GM11168 (cell line): ENCODE data around the gene ULBP1.
"Not testable (repeated sequence)": the region's sequence is repeated elsewhere in the genome, so short reads cannot be mapped to it uniquely, and the experiment has no call there.

Experiments
- in situ Hi-C: fragments of 300-500 bp; cut with MboI; formaldehyde crosslinking; loops from one replicate; pipeline ENCODE4 v1.12.0; 2022; ENCODE audit warnings: low sequenced_read_pairs; ENCODE audit not compliant: unreplicated experiment

The ULBP1 gene, protein sequence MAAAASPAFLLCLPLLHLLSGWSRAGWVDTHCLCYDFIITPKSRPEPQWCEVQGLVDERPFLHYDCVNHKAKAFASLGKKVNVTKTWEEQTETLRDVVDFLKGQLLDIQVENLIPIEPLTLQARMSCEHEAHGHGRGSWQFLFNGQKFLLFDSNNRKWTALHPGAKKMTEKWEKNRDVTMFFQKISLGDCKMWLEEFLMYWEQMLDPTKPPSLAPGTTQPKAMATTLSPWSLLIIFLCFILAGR

DNA sequence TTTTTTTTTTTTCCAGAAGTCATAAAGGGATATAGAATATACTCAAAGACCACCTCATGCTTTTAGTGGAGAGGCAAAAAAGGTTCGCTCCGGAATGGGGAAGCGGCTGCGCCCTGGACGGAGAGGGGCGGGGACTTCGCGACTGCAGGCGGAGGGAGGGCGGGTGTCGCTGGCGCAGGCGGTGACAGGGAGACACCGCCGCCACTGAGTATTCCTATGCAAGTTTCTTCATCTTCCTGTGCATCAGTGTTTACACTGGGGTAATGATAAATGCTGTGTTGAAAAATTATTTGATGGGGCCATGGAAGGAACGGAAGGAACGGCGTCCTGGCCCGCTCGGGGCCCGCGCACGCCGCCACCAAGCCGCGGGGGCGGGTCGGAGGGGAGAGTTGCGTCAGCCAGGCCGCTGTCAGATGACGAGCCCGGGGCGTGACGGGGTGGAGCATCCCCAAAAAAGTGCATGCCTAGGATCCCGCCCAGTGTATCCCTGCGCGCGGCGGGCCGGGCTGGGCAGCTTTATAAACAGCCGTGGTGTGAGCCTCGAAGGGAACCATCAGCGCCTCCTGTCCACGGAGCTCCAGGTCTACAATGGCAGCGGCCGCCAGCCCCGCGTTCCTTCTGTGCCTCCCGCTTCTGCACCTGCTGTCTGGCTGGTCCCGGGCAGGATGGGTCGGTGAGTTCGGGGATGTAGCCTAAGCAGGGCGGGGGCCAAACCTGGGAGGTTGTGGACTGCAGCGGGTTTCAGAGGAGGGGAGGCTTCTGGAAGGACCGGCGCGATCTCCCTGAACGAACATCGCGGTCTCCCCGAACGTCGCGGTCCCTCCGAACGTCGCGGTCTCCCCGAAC lies at the start of gene ULBP1:
Gene ULBP1, plus strand, starts transcription at position 482 of the 846 bp plus-strand sequence. Its CDS starts 107 bp downstream, at position 589.
- in situ Hi-C loops, result no loop called here

DNA sequence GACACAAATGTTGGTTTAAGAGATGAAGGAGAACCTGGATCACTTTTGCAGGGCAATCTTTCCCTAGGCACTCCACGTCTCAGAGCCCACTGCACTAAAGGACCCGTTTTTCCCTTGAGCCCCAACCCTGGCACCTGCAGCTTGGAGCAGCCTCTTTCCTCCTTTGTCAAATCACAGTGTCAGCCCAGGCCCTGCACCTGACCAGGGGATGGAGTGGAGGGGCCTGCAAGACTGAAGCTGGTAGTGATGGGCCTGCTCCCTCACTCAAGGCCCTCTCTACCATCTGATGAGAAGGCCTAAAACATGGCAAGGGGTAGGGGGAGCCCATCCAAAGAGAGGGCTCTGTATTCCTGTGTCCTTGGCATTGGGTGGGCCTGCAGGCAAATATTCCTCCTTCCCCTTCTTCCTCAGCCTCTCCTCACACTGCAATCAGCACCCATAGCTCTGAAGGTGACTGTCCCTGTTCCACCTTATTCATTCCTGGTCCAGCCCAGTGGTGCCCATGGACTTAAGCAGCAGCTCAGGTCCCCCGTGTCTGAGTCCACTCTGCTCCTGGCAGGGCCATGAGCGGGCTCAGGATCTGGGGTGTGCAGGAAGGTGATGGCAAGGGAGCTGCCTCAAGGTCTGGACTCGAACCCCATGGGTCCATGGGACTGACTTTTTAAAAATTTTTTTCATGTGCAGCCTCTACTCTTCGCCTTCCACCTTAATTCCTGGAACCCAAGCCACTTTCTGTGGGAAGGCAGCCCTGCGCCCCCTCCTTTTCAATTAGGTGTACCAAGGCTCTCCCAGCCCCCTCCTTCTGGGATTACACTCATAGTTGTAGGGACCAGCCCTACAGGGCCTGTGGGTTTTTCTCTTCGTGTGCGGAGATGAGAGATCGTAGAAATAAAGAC lies 47.5 kb upstream of the ULBP1 start:
- in situ Hi-C loops, result no loop called here

DNA sequence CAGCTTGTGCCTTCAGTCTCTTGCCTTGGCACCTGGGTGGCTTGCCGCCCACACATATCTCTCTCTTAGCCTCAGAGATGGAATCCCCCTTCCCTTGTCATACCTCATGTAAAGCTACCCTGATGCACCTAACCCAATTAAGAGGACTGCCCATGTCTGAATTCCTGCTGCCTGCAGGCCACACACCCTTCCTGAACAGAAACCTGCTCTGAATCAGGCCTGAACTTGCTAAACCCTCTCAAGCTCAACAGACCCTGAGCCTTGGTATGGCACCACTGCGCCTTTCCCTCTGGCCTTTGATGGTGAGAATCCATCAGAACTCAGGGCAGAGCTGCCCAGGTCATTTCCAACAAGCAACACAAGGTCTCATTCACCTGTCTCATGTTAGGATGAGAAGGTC lies 46.1 kb upstream of the ULBP1 start:
- in situ Hi-C loops, result no loop called here

DNA sequence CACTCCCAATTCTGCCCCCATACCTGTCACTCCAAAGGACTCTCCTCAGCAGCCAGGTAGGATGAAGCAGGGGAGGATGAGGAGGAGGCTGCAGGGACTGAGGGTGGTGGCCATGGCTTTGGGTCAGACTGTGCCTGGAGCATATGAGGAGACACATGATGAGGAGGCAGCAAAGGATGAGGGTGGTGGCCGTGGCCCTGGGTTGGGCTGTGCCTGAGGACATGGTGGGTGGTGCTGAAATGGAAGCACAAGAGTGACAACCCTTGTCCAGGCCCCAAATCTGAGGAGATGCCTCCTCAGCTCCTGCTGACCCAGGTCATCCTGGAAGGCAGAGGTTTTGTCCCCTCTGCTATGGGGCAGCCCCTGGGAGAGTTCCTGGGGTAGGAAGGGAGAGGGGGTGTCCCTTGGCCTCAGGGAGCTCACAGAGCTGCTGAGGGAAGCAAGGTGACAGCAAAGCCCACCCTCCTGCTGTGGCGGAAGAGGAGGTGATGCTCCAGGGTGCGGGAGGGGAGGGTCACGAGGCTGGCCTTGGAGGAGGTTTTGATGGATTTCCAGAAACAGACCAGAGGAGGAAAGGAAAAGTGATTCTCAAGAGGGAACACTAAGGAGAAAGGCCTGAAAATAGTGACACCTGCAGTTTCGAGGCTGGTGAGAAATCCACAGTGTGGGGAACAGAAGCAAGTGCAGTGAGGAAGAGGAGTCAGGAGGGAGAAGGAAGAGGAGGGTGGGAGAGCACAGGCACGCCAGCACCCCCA lies 45.4 kb upstream of the ULBP1 start:
- in situ Hi-C loops, result no loop called here

DNA sequence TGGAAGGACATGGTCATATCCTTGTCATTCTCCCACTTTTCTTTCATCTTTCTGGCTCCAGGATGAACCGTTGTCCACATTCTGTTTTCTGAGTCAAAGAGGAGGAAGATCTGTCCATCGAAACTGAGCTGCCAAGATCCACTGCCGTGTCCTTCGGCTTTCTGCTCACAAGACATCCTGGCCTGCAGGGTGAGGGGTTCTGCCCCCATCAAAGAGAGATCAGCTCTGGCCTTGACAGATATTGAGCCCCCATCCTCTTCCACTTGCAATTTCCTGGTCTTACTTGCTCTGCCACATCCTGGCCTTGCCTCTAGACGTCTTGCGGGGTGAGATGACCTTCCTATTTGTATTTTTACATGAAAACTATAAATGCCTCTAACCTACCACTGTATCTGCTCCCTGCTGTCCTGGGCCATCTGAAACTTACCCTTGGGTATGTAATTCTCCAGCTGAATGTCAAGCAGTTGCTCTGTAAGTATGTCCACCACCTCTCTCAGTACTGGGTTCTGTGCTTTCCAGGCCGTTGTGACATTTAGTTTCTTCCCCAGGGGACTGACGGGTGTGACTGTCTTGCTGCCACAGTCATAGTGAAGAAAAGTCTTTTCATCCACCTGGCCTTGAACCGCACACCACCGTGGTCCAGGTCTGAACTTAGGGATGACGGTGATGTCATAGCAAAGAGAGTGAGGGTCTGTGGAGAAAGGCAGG lies 44.5 kb upstream of the ULBP1 start:
- in situ Hi-C loops, result not testable (repeated sequence)

DNA sequence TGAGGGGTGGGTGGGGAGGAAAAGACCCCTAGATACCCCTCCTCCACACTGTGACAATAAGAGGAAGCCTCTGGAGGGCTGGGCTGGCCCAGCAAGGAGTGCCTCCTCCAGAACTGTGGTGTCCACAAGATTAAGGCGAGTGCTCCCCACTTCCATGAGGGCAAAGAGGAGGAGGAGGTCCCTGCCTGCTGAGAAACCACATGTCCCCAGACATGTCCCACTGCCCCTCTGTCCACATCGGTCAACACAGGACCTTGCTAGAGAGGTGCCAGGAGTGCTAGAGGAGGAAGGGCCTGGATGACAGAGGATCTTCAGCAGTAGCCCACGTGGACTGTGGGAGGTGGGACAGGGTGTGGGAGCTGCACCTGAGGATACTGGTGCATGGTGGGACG lies 43.9 kb upstream of the ULBP1 start:
- in situ Hi-C loops, result no loop called here

DNA sequence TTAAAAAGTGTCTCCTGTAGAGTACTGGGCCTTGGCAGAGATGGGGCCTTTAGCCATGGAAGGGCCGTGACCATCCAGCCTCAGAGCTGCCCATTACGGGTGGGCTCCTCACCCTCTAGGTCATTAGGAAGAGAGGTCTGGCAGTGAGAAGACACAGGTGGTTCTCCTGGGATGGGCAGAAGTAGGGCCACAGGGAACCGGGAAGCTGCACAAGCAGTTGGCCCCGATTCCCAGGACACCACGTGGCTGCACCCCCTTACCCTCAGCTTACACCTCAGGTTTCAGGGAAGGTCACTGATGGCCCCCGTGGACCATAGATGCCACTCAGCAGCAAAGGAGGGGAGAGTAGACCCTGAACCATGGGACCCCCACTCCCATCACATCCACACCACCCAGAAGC lies 42.4 kb upstream of the ULBP1 start:
- in situ Hi-C loops, result no loop called here

DNA sequence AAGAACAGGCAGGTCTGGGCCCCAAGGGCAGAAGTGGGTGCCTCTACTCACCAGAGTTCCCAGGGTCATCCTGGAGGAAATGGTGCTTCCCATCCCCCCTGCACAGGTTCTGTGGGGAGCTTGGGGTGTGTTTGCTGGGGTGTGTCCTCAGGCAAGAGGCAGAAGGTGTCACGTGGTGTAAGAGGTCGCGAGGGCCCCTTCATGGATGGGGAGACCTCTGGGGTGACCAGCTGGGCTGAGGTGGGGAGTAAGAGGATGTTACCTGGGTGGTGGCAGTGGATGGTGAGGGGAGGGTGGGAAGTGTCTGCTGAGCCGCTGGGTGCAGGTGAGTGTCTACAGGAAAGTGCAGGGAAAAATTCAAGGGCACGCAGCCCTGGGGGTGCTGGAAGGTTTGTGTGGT lies 41.7 kb upstream of the ULBP1 start:
- in situ Hi-C loops, result not testable (repeated sequence)

DNA sequence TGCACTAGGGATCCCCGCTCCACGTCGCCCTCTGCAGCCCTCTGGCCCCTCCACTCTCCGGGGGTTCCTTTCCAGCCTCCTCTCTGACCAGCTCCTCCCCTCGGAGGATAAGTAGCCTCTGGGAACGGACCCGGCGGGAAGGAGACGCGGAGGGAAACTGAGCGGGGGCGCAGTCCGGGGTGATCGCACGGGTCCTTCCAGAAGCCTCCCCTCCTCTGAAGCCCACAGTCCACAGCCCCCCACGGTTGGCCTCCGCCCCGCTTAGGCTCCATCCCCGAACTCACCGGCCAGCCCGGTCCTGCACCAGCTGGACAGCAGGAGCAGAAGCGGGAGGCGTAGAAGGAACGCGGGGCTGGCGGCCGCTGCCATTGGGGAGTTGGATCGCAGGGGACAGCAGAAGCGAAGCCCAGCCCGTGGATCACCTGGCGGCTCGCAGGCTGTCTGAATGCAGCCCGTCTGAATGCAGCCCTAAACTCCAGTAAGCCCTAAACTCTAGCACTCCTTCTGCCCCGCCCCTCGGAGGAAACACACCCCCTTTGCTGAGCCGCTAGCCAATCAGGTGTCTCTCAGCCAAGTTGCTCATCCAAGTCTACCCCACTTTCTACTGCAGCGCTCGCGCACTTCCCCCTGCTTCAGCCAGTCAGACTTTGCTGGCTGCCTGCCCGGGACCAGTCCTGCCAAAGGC lies 41.0 kb upstream of the ULBP1 start, which contains the start of gene RAET1G:
Gene RAET1G, minus strand, starts transcription at position 480 of the 685 bp plus-strand sequence. Its CDS starts 111 bp downstream, at position 369.
- in situ Hi-C loops, result no loop called here

DNA sequence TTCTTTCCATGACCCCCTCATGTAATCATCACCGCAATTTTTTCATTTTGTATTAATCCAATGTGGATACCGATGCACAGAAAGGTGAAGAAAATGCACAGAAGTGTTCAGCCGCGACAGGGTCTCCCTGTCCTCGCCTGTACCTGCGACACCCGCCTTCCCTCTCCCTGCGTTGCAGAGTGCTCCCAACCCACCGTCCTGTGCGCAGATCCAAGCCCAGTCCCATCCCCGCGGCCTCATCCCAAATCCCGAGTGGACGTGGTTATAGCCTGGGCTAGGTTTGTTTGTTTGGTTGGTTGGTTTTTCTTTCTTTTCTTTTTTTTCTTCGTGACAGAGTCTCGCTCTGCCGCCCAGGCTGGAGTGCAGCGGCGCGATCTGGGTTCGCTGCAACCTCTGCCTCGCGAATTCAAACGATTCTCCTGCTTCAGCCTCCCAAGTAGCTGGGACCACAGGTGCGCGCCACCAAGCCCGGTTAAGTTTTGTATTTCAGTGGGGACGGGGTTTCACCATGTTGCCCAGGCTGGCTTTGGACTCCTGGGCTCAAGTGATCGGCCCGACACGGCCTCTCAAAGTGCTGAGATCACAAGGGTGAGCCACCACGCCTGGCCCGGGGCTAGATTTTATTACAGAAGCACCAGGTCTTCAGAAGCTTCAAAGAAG lies 40.3 kb upstream of the ULBP1 start:
- in situ Hi-C loops, result no loop called here

DNA sequence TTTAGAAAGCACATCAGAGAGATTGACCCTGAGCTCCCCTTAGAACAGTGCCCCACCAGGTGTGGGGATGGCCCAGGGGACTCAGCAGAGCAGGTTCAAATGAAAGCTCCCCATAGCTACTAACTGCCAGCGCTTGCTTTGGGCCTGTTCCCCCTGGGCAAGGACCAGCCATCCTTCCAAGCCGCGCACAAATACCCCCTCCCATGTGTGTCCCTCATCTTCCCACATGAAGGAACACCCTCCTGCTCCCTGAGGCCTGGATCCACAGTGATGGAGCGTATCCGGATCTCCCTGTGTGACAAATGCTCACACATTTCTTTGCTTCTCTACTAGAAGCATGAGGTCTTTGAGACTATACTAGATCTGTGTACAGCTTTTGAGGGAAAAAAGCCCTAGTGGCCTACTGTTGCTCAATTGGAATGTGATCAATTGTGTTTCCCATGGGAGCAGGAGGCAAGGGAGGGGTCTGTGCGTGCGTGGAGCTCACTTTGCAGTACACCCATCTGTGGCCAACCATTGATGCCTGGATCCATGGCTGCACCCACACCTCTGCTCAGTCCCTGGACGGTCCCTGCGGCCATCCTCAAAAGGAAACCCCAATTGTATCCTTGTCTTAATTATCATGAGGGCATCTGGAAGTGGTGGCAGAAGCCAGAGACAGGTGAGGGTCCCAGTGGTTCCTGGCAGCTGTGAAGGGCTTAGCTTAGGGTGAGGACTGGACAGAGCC lies 39.4 kb upstream of the ULBP1 start:
- in situ Hi-C loops, result no loop called here

DNA sequence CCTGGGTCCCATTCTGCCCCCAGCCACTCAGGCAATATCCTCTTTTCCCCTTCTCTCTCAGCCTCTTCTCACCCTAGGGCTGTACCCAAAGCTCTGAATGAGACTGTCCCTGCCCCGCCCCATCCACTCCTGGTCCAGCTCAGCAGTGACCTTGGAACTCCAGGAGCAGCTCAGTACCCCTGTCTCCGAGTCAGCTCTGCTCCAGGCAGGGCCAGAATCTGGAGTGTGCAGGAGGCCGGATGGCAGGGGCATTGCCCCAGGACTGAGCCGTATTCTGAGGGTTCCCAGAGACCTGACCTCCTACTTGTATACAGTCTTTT lies 38.9 kb upstream of the ULBP1 start:
- in situ Hi-C loops, result no loop called here

DNA sequence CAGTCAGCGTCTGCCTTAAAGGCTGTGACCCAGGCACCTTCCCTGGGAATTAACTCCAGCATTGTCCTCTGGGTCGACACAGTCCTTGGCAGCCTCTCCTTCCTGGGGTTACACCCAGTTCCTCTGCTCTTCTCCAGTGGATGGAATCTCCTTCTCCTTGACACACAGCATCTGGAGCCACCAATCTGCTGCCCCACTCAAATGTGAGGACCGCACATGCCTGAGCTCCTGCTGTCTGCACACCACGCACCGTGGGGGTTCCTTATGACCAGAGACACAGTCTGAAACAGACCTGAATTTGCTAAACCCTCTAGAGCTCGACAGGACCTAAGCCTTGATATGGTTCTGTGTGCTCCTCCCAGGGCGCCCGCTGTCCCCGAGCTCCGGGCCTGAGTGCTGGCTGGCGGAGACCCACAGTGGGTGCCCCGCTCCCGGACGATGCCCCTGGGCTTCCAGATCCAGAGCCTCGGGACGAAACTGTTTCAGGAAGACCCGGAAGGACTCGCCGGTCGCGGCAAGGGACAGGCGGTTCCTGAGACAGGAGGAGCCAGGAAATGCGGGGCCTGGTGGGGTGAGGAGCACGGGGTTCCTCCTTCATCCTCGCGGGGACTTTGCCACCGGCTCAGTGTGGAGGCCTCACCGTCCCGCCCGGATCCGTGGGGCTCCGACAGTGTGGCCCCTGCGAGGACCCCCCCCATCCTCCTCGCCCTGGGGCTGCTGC lies 38.3 kb upstream of the ULBP1 start:
- in situ Hi-C loops, result no loop called here

DNA sequence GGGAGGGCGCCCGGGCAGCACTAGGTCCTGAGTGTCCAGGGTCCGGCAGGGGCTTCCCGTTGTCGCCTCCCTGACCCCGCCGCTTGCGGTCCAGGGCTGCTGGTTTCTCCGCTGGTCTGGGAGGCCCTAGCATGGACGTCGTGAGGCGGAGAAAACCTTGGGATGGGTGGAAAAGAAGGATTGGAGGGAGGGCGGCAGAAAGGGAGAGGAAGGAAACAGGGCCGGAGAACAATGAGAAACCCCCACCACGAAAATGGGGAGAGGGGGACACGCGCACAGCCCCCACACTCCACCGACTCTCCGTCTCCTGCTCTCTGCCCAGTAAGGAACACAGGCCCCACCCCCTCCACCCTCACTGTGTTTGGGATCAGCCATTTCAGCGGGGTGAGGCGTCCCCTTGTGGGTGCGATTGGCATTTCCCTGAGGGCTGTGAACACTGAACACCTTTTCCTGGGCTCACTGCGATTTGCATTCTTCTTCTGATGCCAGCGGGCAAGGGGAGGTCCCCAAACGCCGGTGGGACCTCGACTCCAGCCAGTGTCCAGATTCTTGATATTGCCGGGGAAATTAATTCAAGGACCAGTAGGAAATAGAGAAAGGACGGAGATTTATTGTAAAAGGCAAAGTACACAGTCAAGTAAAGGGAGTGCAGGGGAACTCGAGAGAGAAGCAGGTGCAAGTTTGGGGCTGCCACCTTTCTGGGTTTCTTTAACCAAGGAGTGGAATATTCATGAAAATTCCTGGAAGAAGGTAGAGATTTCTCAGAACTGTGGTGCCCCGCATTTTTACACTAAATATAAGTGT lies 37.6 kb upstream of the ULBP1 start:
- in situ Hi-C loops, result no loop called here

DNA sequence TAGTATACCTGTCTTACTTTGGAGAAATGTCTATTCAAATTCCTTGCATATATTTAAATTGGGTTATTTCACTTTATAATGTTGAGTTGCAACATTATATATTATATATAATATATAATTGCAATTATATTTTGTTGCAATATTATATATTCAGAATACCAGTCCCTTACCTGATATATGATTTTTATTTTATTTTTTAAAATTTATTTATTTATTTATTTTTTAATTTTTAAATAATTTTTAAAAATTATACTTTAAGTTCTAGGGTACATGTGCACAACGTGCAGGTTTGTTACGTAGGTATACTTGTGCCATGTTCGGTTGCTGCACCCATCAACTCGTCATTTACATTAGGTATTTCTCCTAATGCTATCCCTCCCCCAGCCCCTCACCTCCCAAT lies 36.7 kb upstream of the ULBP1 start:
- in situ Hi-C loops, result not testable (repeated sequence)

DNA sequence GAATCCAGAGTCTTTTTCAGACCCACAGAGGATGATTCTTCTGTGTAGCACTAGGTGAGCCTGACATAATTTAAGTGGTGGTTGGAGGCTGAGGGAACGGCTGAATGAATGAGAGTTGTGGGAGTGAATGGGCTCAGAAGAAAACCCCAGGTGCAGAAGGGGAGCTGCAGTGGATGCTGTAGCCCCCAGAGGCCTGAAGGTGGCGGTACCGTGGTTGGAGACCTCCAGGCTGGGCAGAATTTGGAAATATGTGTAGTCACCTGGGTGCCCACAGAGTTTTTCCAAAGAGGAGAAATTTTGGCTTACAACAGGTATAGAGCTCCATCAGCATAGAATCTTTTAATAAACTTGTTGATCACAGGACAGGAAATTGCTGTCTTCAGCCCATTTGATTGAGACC lies 34.3 kb upstream of the ULBP1 start:
- in situ Hi-C loops, result no loop called here
